Limb (tissue), 2 donors: ENCODE results near the gene SYT17.

ENCODE experiments used
- DNase-seq, 2 donors: peaks; one replicate each; pipeline ENCODE4 v3.0.0-alpha.2; 2016; ENCODE audit errors: extremely low spot score in 2 of 2

SYT17 gene

GRCh38 chr16:19297454-19297853 is 129.4 kb downstream of the SYT17 start:
- DNase-seq, result no peak

GRCh38 chr16:19299565-19299964 is 131.5 kb downstream of the SYT17 start:
- DNase-seq, result no peak

DNA sequence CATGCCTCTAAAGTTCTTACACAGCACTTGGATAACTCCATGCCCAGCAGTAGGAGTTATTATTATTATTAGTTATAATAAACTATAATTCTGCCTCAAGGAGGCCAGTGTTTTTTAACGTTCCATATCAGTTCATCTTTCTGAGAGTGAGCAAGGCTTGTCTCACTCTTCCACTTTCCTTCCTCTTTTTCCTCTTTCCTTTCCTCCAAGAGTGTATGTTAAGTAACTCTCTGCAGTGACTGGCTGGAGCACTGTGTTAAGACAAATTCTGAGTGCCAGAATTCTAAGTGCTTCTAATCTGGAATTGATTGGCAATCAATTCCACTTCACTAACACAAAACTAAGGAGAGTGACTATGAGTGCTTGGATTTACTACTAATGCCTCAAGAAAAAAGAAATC is 133.9 kb downstream of the SYT17 start:
- no peak for DNase-seq

DNA sequence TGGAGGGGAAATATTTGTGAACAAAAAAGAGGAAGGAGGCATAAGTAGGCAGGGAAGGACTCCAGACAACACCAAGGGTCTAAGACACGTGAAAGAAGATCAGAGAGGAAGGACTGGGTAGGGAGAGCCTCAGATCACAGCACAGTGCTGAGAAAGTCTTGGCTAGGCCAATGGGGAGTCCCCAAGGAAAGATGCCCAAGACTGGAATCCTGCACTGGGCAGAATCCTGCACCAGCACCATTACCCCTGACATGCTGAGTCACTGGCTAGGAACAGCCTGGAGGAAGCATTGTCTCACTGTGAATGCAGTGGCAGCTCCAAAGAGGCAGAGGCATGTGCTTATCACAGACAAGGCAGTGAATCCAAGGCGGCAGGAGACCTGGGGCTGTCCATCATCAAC is 136.7 kb downstream of the SYT17 start:
- DNase-seq, result no peak

- no peak for DNase-seq
These were observed 137.4 kb downstream of the SYT17 start for GRCh38 chr16:19305443-19305842.

DNA sequence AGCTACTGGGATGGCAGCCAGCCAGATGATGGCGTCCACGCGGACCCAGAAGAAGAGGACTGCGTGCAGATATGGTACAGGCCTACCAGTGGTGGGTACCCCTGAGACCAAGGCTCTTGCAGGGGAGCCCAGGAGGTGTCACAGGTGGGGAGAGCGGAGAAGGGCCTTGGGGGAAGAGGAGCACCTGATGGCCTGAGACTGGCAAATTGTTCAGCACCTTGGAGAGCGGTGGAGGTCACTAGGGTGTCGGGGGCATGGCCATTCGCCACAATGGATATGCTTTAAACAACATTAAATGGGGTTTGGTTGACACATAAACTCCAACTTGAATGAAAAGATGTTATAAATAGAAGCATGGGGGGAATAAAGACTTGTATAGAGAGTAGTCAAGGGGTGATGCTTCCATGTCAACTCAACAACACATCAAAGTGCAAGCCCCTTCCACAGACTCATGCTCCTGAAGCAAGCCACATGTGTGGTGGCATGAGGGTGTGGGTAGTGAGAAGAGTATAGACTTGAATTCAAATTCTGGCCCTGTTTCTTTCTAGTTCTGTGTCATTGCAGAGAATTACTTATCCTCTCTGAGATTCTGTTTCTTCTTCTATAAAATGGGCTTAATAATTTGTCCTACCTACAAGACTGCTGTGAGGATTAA is 139.7 kb downstream of the SYT17 start:
- DNase-seq, result no peak

DNA sequence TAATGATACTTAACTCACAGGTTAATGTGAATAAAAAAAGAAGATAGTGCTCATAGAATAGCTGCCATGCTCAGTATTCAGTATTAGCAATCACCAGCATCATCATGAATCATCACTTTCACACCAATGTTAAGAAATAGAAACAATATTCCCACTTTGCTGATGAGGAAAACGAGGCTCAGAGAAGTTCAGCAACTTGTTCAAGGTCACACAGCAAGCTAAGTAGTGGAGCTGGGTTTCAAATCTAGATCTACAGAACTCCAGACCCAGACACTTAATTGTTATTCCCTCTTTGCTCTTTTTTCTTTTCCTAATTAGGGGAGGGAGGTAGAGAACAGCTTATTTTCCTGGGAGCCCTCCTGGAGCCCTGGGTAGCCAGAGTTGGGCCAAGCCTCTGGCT is 140.4 kb downstream of the SYT17 start:
- no peak for DNase-seq

- DNase-seq, result no peak
These were observed 141.1 kb downstream of the SYT17 start for GRCh38 chr16:19309178-19309577.

DNA sequence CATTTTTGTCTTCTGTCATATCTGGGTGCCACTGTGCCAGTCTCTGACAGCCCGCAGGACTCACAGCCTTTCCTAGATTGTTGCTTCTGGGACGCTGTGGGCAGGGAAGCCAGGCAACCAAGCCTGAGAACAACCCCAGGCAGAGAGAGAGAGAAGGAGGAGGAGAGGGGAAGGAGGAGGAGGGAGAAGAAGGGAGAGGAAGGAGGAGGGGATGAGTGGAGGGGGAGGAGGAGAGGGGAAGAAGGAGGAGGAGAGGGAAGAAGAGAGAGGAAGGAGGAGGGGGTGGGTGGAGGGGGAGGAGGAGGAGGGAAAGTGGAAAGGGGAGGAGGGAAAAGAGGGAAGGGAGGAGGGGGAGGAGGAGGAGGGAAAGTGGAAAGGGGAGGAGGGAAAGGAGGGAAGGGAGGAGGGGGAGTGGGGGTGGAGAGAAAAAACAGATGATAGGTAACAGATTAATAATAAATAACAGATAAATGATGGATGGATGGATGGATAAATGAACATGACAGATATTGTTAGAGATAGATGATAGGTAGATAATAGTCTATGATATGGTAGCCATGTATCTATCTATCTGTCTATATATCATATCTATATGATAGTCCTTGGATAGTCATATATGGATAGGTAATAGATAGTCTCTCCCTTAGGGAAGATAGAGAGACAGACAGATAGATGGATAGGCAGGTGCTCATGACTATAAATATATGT is 146.8 kb downstream of the SYT17 start:
- no peak for DNase-seq

GRCh38 chr16:19315889-19316433 is 147.9 kb downstream of the SYT17 start:
- DNase-seq, result no peak

DNA sequence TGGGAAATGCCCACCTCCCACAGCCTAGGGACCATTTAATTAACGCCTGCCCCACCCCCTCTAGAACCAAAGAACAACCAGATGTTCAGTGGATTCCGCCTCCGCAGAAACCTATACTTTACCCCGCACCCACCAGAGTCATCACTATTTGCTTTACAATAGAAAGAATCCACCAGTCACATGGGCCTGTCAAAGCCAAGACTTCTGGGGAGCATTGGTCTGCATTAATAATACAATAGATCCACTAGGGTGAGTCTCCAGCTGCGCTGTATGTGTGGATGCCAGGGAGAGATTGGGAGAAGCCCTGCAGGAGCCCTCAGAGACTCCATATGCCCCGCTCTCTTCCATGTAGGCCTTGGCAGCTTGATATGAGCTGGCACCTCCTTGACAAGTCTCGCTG is 148.8 kb downstream of the SYT17 start:
- no peak for DNase-seq
